Astrocyte of the spinal cord (primary cell): ENCODE measurements around the gene PDIA6.

Experiments
- DNase-seq: peaks from one replicate; pipeline ENCODE4 v3.0.0; 2011; ENCODE audit warnings: low read depth, low spot score
- H3K4me3 ChIP-seq: 2 replicates; pipeline ENCODE4 v1.5.1; 2011; ENCODE audit warnings: low read depth, mild to moderate bottlenecking, low read length, moderate library complexity
- CTCF ChIP-seq: IDR thresholded peaks from 2 replicates; pipeline ENCODE4 v1.5.1; 2012; ENCODE audit warnings: low read depth, mild to moderate bottlenecking, low read length, inconsistent platforms
- in situ Hi-C: cut with HindIII; loops from 2 replicates; pipeline ENCODE4 v1.10.0; 2017; ENCODE audit warnings: low sequenced_read_pairs

Gene PDIA6

GRCh38 chr2:10848541-10848940 is 36.0 kb upstream of the PDIA6 start:
- DNase-seq, result no peak
- no peak for TF ChIP-seq CTCF
- no peak overlapping the region for H3K4me3 ChIP-seq
- in situ Hi-C loops, result no loop called here

DNA sequence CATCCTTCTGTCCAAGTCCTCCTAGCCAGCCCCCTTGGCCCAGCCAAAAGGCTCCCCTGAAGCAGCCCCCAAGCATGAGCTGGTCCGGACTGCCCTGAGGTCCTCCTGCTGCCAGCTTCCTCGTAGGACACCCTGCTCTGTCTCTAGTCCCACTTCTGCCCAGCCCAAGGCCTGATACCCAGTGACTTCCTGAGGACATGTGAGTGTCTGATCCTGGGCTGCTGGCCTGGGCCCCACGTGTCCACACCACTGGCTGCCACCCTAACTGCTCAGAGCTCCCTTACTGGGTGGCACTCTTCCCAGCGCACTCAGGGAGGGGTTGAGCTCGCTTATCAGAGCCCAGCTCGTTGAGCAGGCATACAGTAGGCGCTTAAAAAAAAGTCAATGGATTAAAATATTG is 34.4 kb upstream of the PDIA6 start:
- H3K4me3 ChIP-seq, result no peak overlapping the region
- TF ChIP-seq CTCF, result no peak
- in situ Hi-C loops, result no loop called here
- no peak for DNase-seq

DNA sequence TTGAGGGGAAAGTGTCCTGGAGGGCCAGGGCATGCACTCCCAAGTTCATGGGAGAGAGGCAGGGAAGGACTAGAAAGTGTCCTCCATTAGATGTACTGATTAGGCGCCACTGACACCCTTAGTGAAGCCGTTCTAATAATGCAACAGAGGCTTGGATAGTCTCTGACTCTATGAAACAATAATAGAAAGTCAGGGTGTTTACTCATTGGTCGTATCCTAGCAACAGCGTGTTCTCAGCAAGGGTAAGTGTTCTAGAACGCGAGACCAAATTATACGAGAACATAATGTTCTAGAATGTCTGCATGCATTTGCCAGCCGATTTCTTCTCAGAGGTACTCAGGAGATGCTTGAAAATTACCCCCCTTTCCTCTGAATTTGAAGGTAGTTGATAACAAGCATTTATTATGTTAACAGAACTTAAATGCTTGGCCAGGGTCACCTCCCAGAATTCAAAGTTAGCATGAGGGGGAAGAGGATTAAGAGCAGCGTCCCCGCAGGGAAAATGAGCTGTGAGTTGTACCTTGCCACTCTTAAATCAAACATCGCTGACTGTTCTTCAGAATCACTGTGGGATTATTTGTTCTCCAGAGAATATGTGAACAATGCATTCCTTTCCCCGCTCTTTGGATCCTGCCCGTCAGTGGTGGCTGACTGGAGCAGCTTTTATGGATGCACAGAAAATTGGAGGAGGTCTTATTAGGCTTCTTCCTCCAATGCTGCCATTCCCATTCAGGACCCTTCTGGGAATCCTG is 33.7 kb upstream of the PDIA6 start:
- DNase-seq, result no peak
- no peak overlapping the region for H3K4me3 ChIP-seq
- no peak for TF ChIP-seq CTCF
- in situ Hi-C loops, result no loop called here

DNA sequence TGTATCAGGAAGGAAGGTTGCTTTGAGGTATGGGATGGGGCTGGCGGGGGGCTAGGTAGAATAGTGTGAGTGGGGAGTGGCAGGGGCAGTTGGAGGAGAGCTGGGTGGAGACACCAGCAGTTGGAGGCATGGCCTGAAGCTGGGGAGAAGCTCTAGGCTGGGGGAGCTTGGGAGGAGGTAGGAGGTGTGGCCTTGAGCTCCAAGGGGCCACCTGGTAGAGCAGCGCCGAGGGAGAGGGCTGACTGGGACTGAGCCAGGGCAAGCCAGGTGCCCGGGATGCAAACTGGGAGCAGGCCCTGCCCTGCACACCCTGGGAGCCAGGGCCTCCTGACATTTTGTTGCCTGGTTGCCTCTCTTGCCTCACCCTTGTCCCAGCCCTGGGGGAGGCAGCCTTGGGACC is 33.1 kb upstream of the PDIA6 start:
- DNase-seq, result no peak
- H3K4me3 ChIP-seq, result no peak overlapping the region
- TF ChIP-seq CTCF, result no peak
- in situ Hi-C loops, result no loop called here

DNA sequence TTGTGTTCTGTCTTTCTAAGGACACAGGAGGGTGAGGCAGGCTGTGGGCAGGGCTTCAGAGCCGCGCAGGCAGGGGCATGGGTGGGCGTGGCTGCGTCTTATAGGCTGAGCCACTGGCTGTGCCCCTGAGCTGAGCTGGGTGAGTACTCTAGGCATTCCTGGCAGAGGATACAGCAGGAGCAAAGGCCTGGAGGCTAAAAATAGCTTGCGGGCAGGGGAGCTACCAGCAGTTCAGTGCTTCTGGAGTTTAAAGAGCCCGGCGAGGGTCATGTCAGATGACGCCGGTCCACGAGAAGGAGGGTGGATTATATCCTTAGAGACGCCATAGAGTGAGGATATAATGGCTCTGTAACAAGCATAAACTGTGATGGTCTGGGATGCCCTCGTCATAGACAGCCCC is 31.5 kb upstream of the PDIA6 start:
- in situ Hi-C loops, result no loop called here
- H3K4me3 ChIP-seq, result no peak overlapping the region
- TF ChIP-seq CTCF, result no peak
- DNase-seq, result peak; percentile 25

- no peak overlapping the region for H3K4me3 ChIP-seq
- no peak for TF ChIP-seq CTCF
- in situ Hi-C loops, result no loop called here
- no peak for DNase-seq
Measured at GRCh38 chr2:10842506-10842905, 29.9 kb upstream of the PDIA6 start.
